Measurements from ENCODE around the gene SLC35F2. TPM values are rescaled to one million over a fixed set of nuclear protein-coding genes. Genes with fewer than 3 reads are reported as not detected.

The SLC35F2 gene
- total RNA-seq (2012; rRNA removed) (15.4 and 16.9 TPM in 2 replicates), polyA plus RNA-seq (2012; rRNA removed) (4.7 and 4.9 TPM in 2 replicates), Bru-seq, nascent RNA (percentile 40 among the genes with signal in this experiment), BruChase-seq, experiment 1, labeled RNA remaining after a 6-hour chase (percentile 40 among the genes with signal in this experiment), BruChase-seq, experiment 2, labeled RNA remaining after a 2-hour chase (percentile 35 among the genes with signal in this experiment)
- 2.7 and 2.8 TPM in 2 replicates for polyA plus RNA-seq (2012; cell fraction: cytosol; rRNA removed)
- polyA plus RNA-seq (2012; cell fraction: nucleus; rRNA removed; ENCODE audit: low replicate concordance) = 1.4 and 3.5 TPM in 2 replicates
- long read RNA-seq, transcript SLC35F2-204 (8 exons, 3,170 nt) = major isoform, 6 of 8 reads
- long read RNA-seq, partial matches to known transcripts = 1 of 8 reads
- long read RNA-seq, other reads (novel, unspliced or antisense) = 0 of 8 reads

DNA sequence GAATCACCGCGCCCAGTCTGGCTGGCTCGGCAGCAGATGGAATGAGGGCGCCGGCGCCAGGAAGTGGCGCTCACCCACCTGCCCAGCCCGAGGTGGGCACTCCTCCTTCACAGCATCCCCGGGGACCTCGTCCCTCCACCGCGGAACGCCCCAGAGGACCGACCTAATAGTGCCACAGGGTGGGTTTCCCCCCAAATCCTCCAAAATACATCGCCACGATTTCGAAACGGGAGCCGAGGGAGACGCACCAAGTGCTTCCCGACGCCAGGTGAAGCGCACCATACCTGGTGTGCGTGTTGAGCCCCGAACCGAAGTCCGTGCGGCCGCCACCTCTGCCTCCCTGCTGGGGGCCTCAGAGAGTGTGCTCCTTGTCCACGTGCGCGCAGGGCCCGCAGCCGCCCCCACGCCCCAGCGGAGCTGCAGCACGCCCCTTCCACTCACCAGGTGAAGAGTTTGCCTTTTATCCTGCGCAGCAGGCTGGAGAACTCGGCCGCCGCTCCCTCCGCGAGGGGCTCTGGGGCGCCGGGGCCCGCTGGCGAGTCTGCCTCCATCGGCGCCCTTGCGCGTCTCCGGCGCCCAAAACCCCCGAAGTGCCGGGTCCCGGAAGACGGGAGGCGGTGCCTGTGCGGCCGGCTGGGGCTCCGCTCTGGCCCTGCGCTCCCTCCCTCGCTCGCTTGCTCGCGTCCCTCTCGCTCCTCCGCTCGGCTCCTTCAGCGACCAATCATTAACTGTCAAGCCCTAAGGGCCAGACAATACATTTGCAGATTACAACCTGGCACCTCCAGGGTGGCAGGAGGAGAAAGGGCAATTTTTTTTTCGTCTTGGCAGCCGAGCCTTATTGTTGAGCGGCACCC, at the start of gene SLC35F2:
TSS of gene SLC35F2 (minus strand) at position 571 of the 854 bp plus-strand sequence. CDS start at position 551, 20 bp downstream.
- in situ Hi-C loops (cut with MboI; ENCODE audit: low sequenced_read_pairs) (no loop called here), intact Hi-C loops (cut with micrococcal nuclease) (loop anchor here (5.0 kb wide), 1 partner anchor 61 kb away; no protein-coding TSS in a partner anchor), dilution Hi-C loops (cut with HindIII; ENCODE audit: low sequenced_read_pairs, unreplicated experiment) (no loop called here)
- Histone ChIP-seq H3K79me1 (ENCODE audit: low read depth in 1 of 2, low read length in 2 of 2) (0 out of 4 replicates have a peak, but pooled peaks cover 0 to 3% of the 10 kb centered on the region in 2 experiments), H2AFZ (replicated peaks; ENCODE audit: low read length, poor library complexity) (peak within 1 kb of the TSS; percentile 91), H2BK120ac (ENCODE audit: low read depth, low read length) (peak within 1 kb of the TSS; percentile 2; the same call in 1 of the 2 replicates), H4K91ac (ENCODE audit: insufficient read depth, low read depth, low read length) (no peak within 1 kb of the TSS; the same call in 1 of the 2 replicates), H3K4ac (ENCODE audit: low read depth, low read length) (peak within 1 kb of the TSS; percentile 47; the same call in 1 of the 2 replicates), H3K27me3 (ENCODE audit: control insufficient read depth, insufficient read depth, low read length) (peaks cover 4% of the 10 kb centered on the region), H3K9me3 (ENCODE audit: control insufficient read depth, insufficient read depth, low read length) (no peaks in the 10 kb centered on the region), H3K27ac (ENCODE audit: insufficient read depth, low read length) (no peak within 1 kb of the TSS; the same call in 1 of the 2 replicates), H2BK15ac (ENCODE audit: low read depth, low read length) (no peak within 1 kb of the TSS), H3K4me3 (ENCODE audit: insufficient read depth, low read depth, low read length) (peak within 1 kb of the TSS; percentile 91), H3K36me3 (ENCODE audit: control insufficient read depth, insufficient read depth, low read length) (no peaks in the 10 kb centered on the region), H3K18ac (ENCODE audit: low read depth, low read length) (peak within 1 kb of the TSS; percentile 8; the same call in 1 of the 2 replicates), H3K4me1 (ENCODE audit: control insufficient read depth, insufficient read depth, low read length) (no peaks in the 10 kb centered on the region), H4K8ac (ENCODE audit: low read depth in 2 of 2, low read length in 2 of 2) (peak within 1 kb of the TSS; percentile 45 to 90; a peak in 3 of 4 replicates), H3K23ac (ENCODE audit: low read depth, low read length) (peak within 1 kb of the TSS; percentile 72), H3K14ac (replicated peaks; ENCODE audit: low read depth, low read length) (peak within 1 kb of the TSS; percentile 21; the same call in 1 of the 2 replicates), H2AK9ac (replicated peaks; ENCODE audit: low read depth, low read length, poor library complexity) (peak within 1 kb of the TSS; percentile 91), H4K20me1 (ENCODE audit: insufficient read depth, low read length) (no peaks in the 10 kb centered on the region), H2BK5ac (ENCODE audit: low read depth, low read length, poor library complexity, severe bottlenecking) (no peak within 1 kb of the TSS), H2BK20ac (ENCODE audit: low read depth, low read length) (no peak within 1 kb of the TSS), H3K4me2 (ENCODE audit: low read depth, low read length) (peak within 1 kb of the TSS; percentile 100), H3K9ac (ENCODE audit: low read depth, low read length) (peak within 1 kb of the TSS; percentile 49), H4K5ac (ENCODE audit: low read depth, low read length) (no peak within 1 kb of the TSS), H3K9me1 (ENCODE audit: insufficient read depth, low read length) (no peaks in the 10 kb centered on the region), H3K56ac (ENCODE audit: extremely low read depth, insufficient read depth, low read length) (no peak within 1 kb of the TSS), H2AK5ac (ENCODE audit: low read depth, low read length) (peak within 1 kb of the TSS; percentile 43; the same call in 1 of the 2 replicates)
- peak; percentile 91 for ATAC-seq (ENCODE audit: low read depth)
- CTCF ChIA-PET = interaction anchor here (0.6 kb wide), 1 partner anchor 13 kb away, joined by 6 read pairs; no protein-coding TSS in a partner anchor
- 0% methylated on average over 14 of the region's 73 CpGs; no CpG with 5 or more reads in 1 of the 2 experiments for WGBS, 2 experiments (ENCODE audit: extremely low coverage in 2 of 2, insufficient read length in 1 of 2)
- no TSS peak for BruUV-seq (replicated peaks)
- POLR2A ChIA-PET (ENCODE audit: unreplicated experiment) = no interaction called here
- peak; percentile 37 for DNase-seq
- TF ChIP-seq, protein P1, sequence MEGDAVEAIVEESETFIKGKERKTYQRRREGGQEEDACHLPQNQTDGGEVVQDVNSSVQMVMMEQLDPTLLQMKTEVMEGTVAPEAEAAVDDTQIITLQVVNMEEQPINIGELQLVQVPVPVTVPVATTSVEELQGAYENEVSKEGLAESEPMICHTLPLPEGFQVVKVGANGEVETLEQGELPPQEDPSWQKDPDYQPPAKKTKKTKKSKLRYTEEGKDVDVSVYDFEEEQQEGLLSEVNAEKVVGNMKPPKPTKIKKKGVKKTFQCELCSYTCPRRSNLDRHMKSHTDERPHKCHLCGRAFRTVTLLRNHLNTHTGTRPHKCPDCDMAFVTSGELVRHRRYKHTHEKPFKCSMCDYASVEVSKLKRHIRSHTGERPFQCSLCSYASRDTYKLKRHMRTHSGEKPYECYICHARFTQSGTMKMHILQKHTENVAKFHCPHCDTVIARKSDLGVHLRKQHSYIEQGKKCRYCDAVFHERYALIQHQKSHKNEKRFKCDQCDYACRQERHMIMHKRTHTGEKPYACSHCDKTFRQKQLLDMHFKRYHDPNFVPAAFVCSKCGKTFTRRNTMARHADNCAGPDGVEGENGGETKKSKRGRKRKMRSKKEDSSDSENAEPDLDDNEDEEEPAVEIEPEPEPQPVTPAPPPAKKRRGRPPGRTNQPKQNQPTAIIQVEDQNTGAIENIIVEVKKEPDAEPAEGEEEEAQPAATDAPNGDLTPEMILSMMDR (conservative IDR thresholded peaks at IDR 0.05; ENCODE audit: low read depth, low read length) = no peak
- no peak for TF ChIP-seq RFX5 (IDR thresholded peaks at IDR 0.05; ENCODE audit: low read depth, low read length)
- TF ChIP-seq POLR2A (IDR thresholded peaks at IDR 0.05; ENCODE audit: low read depth, low read length) = no peak
- no peak for TF ChIP-seq RAD21 (IDR thresholded peaks at IDR 0.05; ENCODE audit: low read length)
- no peak for TF ChIP-seq SMC3 (IDR thresholded peaks at IDR 0.05; ENCODE audit: low read depth, low read length)
- TF ChIP-seq CEBPB (IDR thresholded peaks at IDR 0.05; ENCODE audit: low read depth, low read length) = no peak
- no peak for TF ChIP-seq ELK1 (IDR thresholded peaks at IDR 0.05; ENCODE audit: borderline replicate concordance, low read depth, low read length)
- no peak for TF ChIP-seq MXI1 (IDR thresholded peaks at IDR 0.05; ENCODE audit: borderline replicate concordance, low read depth, low read length)
- no peak for TF ChIP-seq NFE2L2 (IDR thresholded peaks at IDR 0.05; ENCODE audit: low read depth, low read length)
- TF ChIP-seq, protein P2, sequence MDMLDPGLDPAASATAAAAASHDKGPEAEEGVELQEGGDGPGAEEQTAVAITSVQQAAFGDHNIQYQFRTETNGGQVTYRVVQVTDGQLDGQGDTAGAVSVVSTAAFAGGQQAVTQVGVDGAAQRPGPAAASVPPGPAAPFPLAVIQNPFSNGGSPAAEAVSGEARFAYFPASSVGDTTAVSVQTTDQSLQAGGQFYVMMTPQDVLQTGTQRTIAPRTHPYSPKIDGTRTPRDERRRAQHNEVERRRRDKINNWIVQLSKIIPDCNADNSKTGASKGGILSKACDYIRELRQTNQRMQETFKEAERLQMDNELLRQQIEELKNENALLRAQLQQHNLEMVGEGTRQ (IDR thresholded peaks at IDR 0.05; ENCODE audit: low read depth, low read length) = no peak
- TF ChIP-seq FOS (IDR thresholded peaks at IDR 0.05; ENCODE audit: low read depth, low read length) = no peak; the same call in 1 of the 2 replicates

All from IMR-90 (cell line).